Measurements from ENCODE around the gene TACC2. TPM values are rescaled to one million over a fixed set of nuclear protein-coding genes. Genes with fewer than 3 reads are reported as not detected.

TACC2 gene
- total RNA-seq, 1 donor from 2014 or later = 37.6 TPM

GRCh38 chr10:122210481-122211265 is 221.7 kb downstream of the TACC2 start:
- H3K27me3 ChIP-seq (ENCODE audit: control insufficient read depth in 3 of 3, insufficient read depth in 3 of 3, low read length in 3 of 3) = no peaks in the 10 kb centered on the region
- H3K4me3 ChIP-seq (ENCODE audit: low read length in 3 of 3) = no peak overlapping the region
- no peak overlapping the region for H3K9ac ChIP-seq (ENCODE audit: low read depth in 1 of 3, low read length in 3 of 3)
- H3K27ac ChIP-seq (ENCODE audit: low read depth, low read length) = no peak overlapping the region
- peaks cover 38 to 51% (median 41%) of the 10 kb centered on the region in 3 donors for H3K36me3 ChIP-seq (ENCODE audit: control insufficient read depth in 3 of 3, insufficient read depth in 3 of 3, low read length in 3 of 3)
- H3K4me1 ChIP-seq (ENCODE audit: control insufficient read depth in 3 of 3, insufficient read depth in 3 of 3, low read length in 3 of 3) = peaks cover 3 to 20% (median 18%) of the 10 kb centered on the region in 3 donors
- no peaks in the 10 kb centered on the region for H3K9me3 ChIP-seq (ENCODE audit: control insufficient read depth in 3 of 3, low read length in 3 of 3)

GRCh38 chr10:122213364-122213763 is 224.4 kb downstream of the TACC2 start:
- Histone ChIP-seq H3K27ac (ENCODE audit: low read depth, low read length) (no peak overlapping the region), H3K4me3 (ENCODE audit: low read length in 3 of 3) (no peak overlapping the region), H3K27me3 (ENCODE audit: control insufficient read depth in 3 of 3, insufficient read depth in 3 of 3, low read length in 3 of 3) (no peaks in the 10 kb centered on the region), H3K4me1 (ENCODE audit: control insufficient read depth in 3 of 3, insufficient read depth in 3 of 3, low read length in 3 of 3) (peaks cover 1 to 9% (median 7%) of the 10 kb centered on the region in 3 donors), H3K9me3 (ENCODE audit: control insufficient read depth in 3 of 3, low read length in 3 of 3) (no peaks in the 10 kb centered on the region), H3K9ac (ENCODE audit: low read depth in 1 of 3, low read length in 3 of 3) (no peak overlapping the region), H3K36me3 (ENCODE audit: control insufficient read depth in 3 of 3, insufficient read depth in 3 of 3, low read length in 3 of 3) (peaks cover 49 to 63% (median 58%) of the 10 kb centered on the region in 3 donors)

- Histone ChIP-seq H3K4me3 (ENCODE audit: low read length in 3 of 3) (no peak overlapping the region), H3K4me1 (ENCODE audit: control insufficient read depth in 3 of 3, insufficient read depth in 3 of 3, low read length in 3 of 3) (peaks cover 0 to 5% (median 5%) of the 10 kb centered on the region in 3 donors), H3K9me3 (ENCODE audit: control insufficient read depth in 3 of 3, low read length in 3 of 3) (no peaks in the 10 kb centered on the region), H3K36me3 (ENCODE audit: control insufficient read depth in 3 of 3, insufficient read depth in 3 of 3, low read length in 3 of 3) (peaks cover 53 to 67% (median 62%) of the 10 kb centered on the region in 3 donors), H3K27ac (ENCODE audit: low read depth, low read length) (no peak overlapping the region), H3K27me3 (ENCODE audit: control insufficient read depth in 3 of 3, insufficient read depth in 3 of 3, low read length in 3 of 3) (no peaks in the 10 kb centered on the region), H3K9ac (ENCODE audit: low read depth in 1 of 3, low read length in 3 of 3) (no peak overlapping the region)
These were observed 224.8 kb downstream of the TACC2 start for GRCh38 chr10:122213766-122214165.

GRCh38 chr10:122216047-122216446 is 227.1 kb downstream of the TACC2 start:
- Histone ChIP-seq H3K36me3 (ENCODE audit: control insufficient read depth in 3 of 3, insufficient read depth in 3 of 3, low read length in 3 of 3) (peaks cover 62 to 70% (median 67%) of the 10 kb centered on the region in 3 donors), H3K27me3 (ENCODE audit: control insufficient read depth in 3 of 3, insufficient read depth in 3 of 3, low read length in 3 of 3) (no peaks in the 10 kb centered on the region), H3K4me3 (ENCODE audit: low read length in 3 of 3) (no peak overlapping the region), H3K4me1 (ENCODE audit: control insufficient read depth in 3 of 3, insufficient read depth in 3 of 3, low read length in 3 of 3) (peaks cover 5 to 17% (median 8%) of the 10 kb centered on the region in 3 donors), H3K9ac (ENCODE audit: low read depth in 1 of 3, low read length in 3 of 3) (no peak overlapping the region), H3K9me3 (ENCODE audit: control insufficient read depth in 3 of 3, low read length in 3 of 3) (no peaks in the 10 kb centered on the region), H3K27ac (ENCODE audit: low read depth, low read length) (no peak overlapping the region)

- Histone ChIP-seq H3K9me3 (ENCODE audit: control insufficient read depth in 3 of 3, low read length in 3 of 3) (no peaks in the 10 kb centered on the region), H3K27ac (ENCODE audit: low read depth, low read length) (no peak overlapping the region), H3K4me3 (ENCODE audit: low read length in 3 of 3) (no peak overlapping the region), H3K27me3 (ENCODE audit: control insufficient read depth in 3 of 3, insufficient read depth in 3 of 3, low read length in 3 of 3) (no peaks in the 10 kb centered on the region), H3K36me3 (ENCODE audit: control insufficient read depth in 3 of 3, insufficient read depth in 3 of 3, low read length in 3 of 3) (peaks cover 53 to 59% (median 54%) of the 10 kb centered on the region in 3 donors), H3K9ac (ENCODE audit: low read depth in 1 of 3, low read length in 3 of 3) (no peak overlapping the region), H3K4me1 (ENCODE audit: control insufficient read depth in 3 of 3, insufficient read depth in 3 of 3, low read length in 3 of 3) (peaks cover 27 to 47% (median 34%) of the 10 kb centered on the region in 3 donors)
These were observed 230.4 kb downstream of the TACC2 start for GRCh38 chr10:122219340-122219739.

GRCh38 chr10:122220736-122221135 is 231.8 kb downstream of the TACC2 start:
- no peak overlapping the region for H3K27ac ChIP-seq (ENCODE audit: low read depth, low read length)
- no peaks in the 10 kb centered on the region for H3K27me3 ChIP-seq (ENCODE audit: control insufficient read depth in 3 of 3, insufficient read depth in 3 of 3, low read length in 3 of 3)
- no peaks in the 10 kb centered on the region for H3K9me3 ChIP-seq (ENCODE audit: control insufficient read depth in 3 of 3, low read length in 3 of 3)
- peaks cover 27 to 48% (median 34%) of the 10 kb centered on the region in 3 donors for H3K4me1 ChIP-seq (ENCODE audit: control insufficient read depth in 3 of 3, insufficient read depth in 3 of 3, low read length in 3 of 3)
- peaks cover 60 to 61% (median 61%) of the 10 kb centered on the region in 3 donors for H3K36me3 ChIP-seq (ENCODE audit: control insufficient read depth in 3 of 3, insufficient read depth in 3 of 3, low read length in 3 of 3)
- H3K9ac ChIP-seq (ENCODE audit: low read depth in 1 of 3, low read length in 3 of 3) = peak overlapping the region in 1 of 3 donors; percentile 28
- H3K4me3 ChIP-seq (ENCODE audit: low read length in 3 of 3) = no peak overlapping the region

- Histone ChIP-seq H3K4me1 (ENCODE audit: control insufficient read depth in 3 of 3, insufficient read depth in 3 of 3, low read length in 3 of 3) (peaks cover 27 to 48% (median 34%) of the 10 kb centered on the region in 3 donors), H3K9ac (ENCODE audit: low read depth in 1 of 3, low read length in 3 of 3) (peak overlapping the region in 1 of 3 donors; percentile 40), H3K27me3 (ENCODE audit: control insufficient read depth in 3 of 3, insufficient read depth in 3 of 3, low read length in 3 of 3) (no peaks in the 10 kb centered on the region), H3K4me3 (ENCODE audit: low read length in 3 of 3) (peak overlapping the region in 1 of 3 donors; percentile 3), H3K9me3 (ENCODE audit: control insufficient read depth in 3 of 3, low read length in 3 of 3) (no peaks in the 10 kb centered on the region), H3K36me3 (ENCODE audit: control insufficient read depth in 3 of 3, insufficient read depth in 3 of 3, low read length in 3 of 3) (peaks cover 60 to 63% (median 62%) of the 10 kb centered on the region in 3 donors), H3K27ac (ENCODE audit: low read depth, low read length) (no peak overlapping the region)
These were observed 233.0 kb downstream of the TACC2 start for GRCh38 chr10:122221958-122222357.

- H3K27ac ChIP-seq (ENCODE audit: low read depth, low read length) = no peak overlapping the region
- peaks cover 62 to 65% (median 64%) of the 10 kb centered on the region in 3 donors for H3K36me3 ChIP-seq (ENCODE audit: control insufficient read depth in 3 of 3, insufficient read depth in 3 of 3, low read length in 3 of 3)
- H3K9me3 ChIP-seq (ENCODE audit: control insufficient read depth in 3 of 3, low read length in 3 of 3) = no peaks in the 10 kb centered on the region
These were observed 233.7 kb downstream of the TACC2 start for GRCh38 chr10:122222638-122223037.

GRCh38 chr10:122224159-122224558 is 235.2 kb downstream of the TACC2 start:
- Histone ChIP-seq H3K36me3 (ENCODE audit: control insufficient read depth in 3 of 3, insufficient read depth in 3 of 3, low read length in 3 of 3) (peaks cover 61 to 66% (median 66%) of the 10 kb centered on the region in 3 donors), H3K4me1 (ENCODE audit: control insufficient read depth in 3 of 3, insufficient read depth in 3 of 3, low read length in 3 of 3) (peaks cover 27 to 44% (median 34%) of the 10 kb centered on the region in 3 donors), H3K27me3 (ENCODE audit: control insufficient read depth in 3 of 3, insufficient read depth in 3 of 3, low read length in 3 of 3) (no peaks in the 10 kb centered on the region), H3K4me3 (ENCODE audit: low read length in 3 of 3) (no peak overlapping the region), H3K9ac (ENCODE audit: low read depth in 1 of 3, low read length in 3 of 3) (no peak overlapping the region), H3K27ac (ENCODE audit: low read depth, low read length) (no peak overlapping the region), H3K9me3 (ENCODE audit: control insufficient read depth in 3 of 3, low read length in 3 of 3) (no peaks in the 10 kb centered on the region)

More at GRCh38 chr10:122222638-122223037, 233.7 kb downstream of the TACC2 start:
- H3K9ac ChIP-seq (ENCODE audit: low read depth in 1 of 3, low read length in 3 of 3) = peak overlapping the region in 1 of 3 donors; percentile 40
- H3K4me1 ChIP-seq (ENCODE audit: control insufficient read depth in 3 of 3, insufficient read depth in 3 of 3, low read length in 3 of 3) = peaks cover 27 to 48% (median 34%) of the 10 kb centered on the region in 3 donors
- peak overlapping the region in 1 of 3 donors; percentile 23 for H3K4me3 ChIP-seq (ENCODE audit: low read length in 3 of 3)
- no peaks in the 10 kb centered on the region for H3K27me3 ChIP-seq (ENCODE audit: control insufficient read depth in 3 of 3, insufficient read depth in 3 of 3, low read length in 3 of 3)

- no peak overlapping the region for H3K9ac ChIP-seq (ENCODE audit: low read depth in 1 of 3, low read length in 3 of 3)
- no peak overlapping the region for H3K4me3 ChIP-seq (ENCODE audit: low read length in 3 of 3)
- no peaks in the 10 kb centered on the region for H3K27me3 ChIP-seq (ENCODE audit: control insufficient read depth in 3 of 3, insufficient read depth in 3 of 3, low read length in 3 of 3)
- H3K9me3 ChIP-seq (ENCODE audit: control insufficient read depth in 3 of 3, low read length in 3 of 3) = no peaks in the 10 kb centered on the region
- peaks cover 27 to 38% (median 33%) of the 10 kb centered on the region in 3 donors for H3K4me1 ChIP-seq (ENCODE audit: control insufficient read depth in 3 of 3, insufficient read depth in 3 of 3, low read length in 3 of 3)
- peaks cover 65 to 70% (median 69%) of the 10 kb centered on the region in 3 donors for H3K36me3 ChIP-seq (ENCODE audit: control insufficient read depth in 3 of 3, insufficient read depth in 3 of 3, low read length in 3 of 3)
- H3K27ac ChIP-seq (ENCODE audit: low read depth, low read length) = no peak overlapping the region
These were observed 236.4 kb downstream of the TACC2 start for GRCh38 chr10:122225330-122225729.
